ENCODE data around the gene KRT10. TPM values are rescaled to one million over a fixed set of nuclear protein-coding genes. Genes with fewer than 3 reads are reported as not detected.

The KRT10 gene
- 10 to 100 TPM in 3 of 4 donors, 1 to 10 TPM in 1; 5.1 to 14.3 (median 10.6) TPM for total RNA-seq

DNA sequence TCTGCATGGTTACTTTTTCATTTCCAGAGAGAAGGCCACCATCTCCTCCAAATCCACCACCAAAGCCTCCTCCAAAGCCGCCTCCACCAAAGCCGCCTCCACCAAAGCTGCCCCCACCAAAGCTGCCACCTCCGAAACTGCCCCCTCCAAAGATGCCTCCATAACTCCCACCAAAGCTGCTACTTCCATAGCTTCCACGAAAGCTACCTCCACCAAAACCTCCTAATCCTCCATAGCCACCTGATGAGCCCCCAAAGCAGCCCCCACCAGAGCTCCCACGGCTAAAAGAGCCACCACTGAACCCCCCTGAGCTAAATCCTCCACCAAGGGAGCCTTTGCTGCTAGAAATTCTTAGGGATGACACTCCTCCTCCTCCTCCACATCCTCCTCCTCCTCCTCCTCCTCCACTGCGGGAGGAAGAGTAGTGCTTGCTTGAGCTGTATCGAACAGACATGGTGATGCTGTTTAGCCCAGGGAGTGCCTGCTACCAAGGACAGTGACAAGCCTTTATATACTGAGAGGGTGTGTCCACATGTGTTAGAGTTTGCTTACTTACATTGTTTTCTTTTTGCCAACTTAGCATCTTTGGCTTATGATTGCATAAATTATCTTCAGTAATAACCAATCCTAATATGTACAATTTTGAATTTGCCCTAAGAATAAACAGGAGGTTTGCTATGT lies at the start of gene KRT10:
TSS of gene KRT10 (minus strand) at position 483 of the 681 bp plus-strand sequence. CDS start at position 454, 29 bp downstream.
- no peak within 1 kb of the TSS for H3K27ac ChIP-seq
- H3K36me3 ChIP-seq, result peaks cover 0 to 15% of the 10 kb centered on the region in 2 donors
- no peak within 1 kb of the TSS for H3K4me3 ChIP-seq
- H3K4me1 ChIP-seq, result peaks cover 0 to 24% (median 4%) of the 10 kb centered on the region in 3 donors
- 87 to 89% methylated on average over 3 to 7 of the region's 7 CpGs for WGBS, 2 donors (ENCODE audit: low coverage in 1 of 2)
- H3K27me3 ChIP-seq, result no peaks in the 10 kb centered on the region
- no peak for ATAC-seq
- no peaks in the 10 kb centered on the region for H3K9me3 ChIP-seq
- TF ChIP-seq POLR2A (IDR thresholded peaks at IDR 0.05), result no peak
- TF ChIP-seq, protein P1, sequence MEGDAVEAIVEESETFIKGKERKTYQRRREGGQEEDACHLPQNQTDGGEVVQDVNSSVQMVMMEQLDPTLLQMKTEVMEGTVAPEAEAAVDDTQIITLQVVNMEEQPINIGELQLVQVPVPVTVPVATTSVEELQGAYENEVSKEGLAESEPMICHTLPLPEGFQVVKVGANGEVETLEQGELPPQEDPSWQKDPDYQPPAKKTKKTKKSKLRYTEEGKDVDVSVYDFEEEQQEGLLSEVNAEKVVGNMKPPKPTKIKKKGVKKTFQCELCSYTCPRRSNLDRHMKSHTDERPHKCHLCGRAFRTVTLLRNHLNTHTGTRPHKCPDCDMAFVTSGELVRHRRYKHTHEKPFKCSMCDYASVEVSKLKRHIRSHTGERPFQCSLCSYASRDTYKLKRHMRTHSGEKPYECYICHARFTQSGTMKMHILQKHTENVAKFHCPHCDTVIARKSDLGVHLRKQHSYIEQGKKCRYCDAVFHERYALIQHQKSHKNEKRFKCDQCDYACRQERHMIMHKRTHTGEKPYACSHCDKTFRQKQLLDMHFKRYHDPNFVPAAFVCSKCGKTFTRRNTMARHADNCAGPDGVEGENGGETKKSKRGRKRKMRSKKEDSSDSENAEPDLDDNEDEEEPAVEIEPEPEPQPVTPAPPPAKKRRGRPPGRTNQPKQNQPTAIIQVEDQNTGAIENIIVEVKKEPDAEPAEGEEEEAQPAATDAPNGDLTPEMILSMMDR (IDR thresholded peaks at IDR 0.05), result no peak

- no peak for ATAC-seq
- no peak for TF ChIP-seq EP300 (IDR thresholded peaks at IDR 0.05)
- TF ChIP-seq, protein P1 (IDR thresholded peaks at IDR 0.05), result no peak
- TF ChIP-seq POLR2A (IDR thresholded peaks at IDR 0.05), result no peak
- no peak for TF ChIP-seq POLR2AphosphoS5 (IDR thresholded peaks at IDR 0.05)
These were observed 48.9 kb upstream of the KRT10 start for GRCh38 chr17:40871316-40871715.

GRCh38 chr17:40870136-40870535 lies 47.7 kb upstream of the KRT10 start:
- Histone ChIP-seq H3K4me3 (no peak overlapping the region), H3K9me3 (no peaks in the 10 kb centered on the region), H3K4me1 (no peaks in the 10 kb centered on the region), H3K27me3 (peaks cover 11% of the 10 kb centered on the region), H3K36me3 (no peaks in the 10 kb centered on the region), H3K27ac (no peak overlapping the region)
- TF ChIP-seq, protein P1 (IDR thresholded peaks at IDR 0.05), result no peak
- TF ChIP-seq POLR2A (IDR thresholded peaks at IDR 0.05) (no peak), EP300 (IDR thresholded peaks at IDR 0.05) (no peak), POLR2AphosphoS5 (IDR thresholded peaks at IDR 0.05) (no peak)
- no peak for ATAC-seq
- 49 to 67% methylated on average over 1 to 2 of the region's 4 CpGs for WGBS, 2 donors (ENCODE audit: low coverage in 1 of 2)

More at GRCh38 chr17:40871316-40871715, 48.9 kb upstream of the KRT10 start:
- Histone ChIP-seq H3K4me1 (no peaks in the 10 kb centered on the region), H3K27me3 (peaks cover 11% of the 10 kb centered on the region), H3K27ac (no peak overlapping the region), H3K9me3 (no peaks in the 10 kb centered on the region), H3K4me3 (no peak overlapping the region), H3K36me3 (no peaks in the 10 kb centered on the region)
- WGBS, 2 donors (ENCODE audit: low coverage in 1 of 2), result 91 to 94% methylated on average over 5 to 7 of the region's 7 CpGs

GRCh38 chr17:40866838-40867237 lies 44.4 kb upstream of the KRT10 start, which contains the start of gene KRT12:
TSS of gene KRT12 (minus strand) at chr17:40867223. CDS start at chr17:40867186, 37 bp downstream.
- Histone ChIP-seq H3K4me1 (no peaks in the 10 kb centered on the region), H3K27ac (no peak within 1 kb of the TSS), H3K9me3 (no peaks in the 10 kb centered on the region), H3K4me3 (no peak within 1 kb of the TSS), H3K27me3 (peaks cover 27% of the 10 kb centered on the region), H3K36me3 (no peaks in the 10 kb centered on the region)
- 81% methylated on average over 7 of the region's 8 CpGs; no CpG with 5 or more reads in 1 of the 2 donors for WGBS, 2 donors (ENCODE audit: low coverage in 1 of 2)
- no peak for ATAC-seq
- TF ChIP-seq POLR2AphosphoS5 (IDR thresholded peaks at IDR 0.05), result no peak
- TF ChIP-seq EP300 (IDR thresholded peaks at IDR 0.05), result no peak
- TF ChIP-seq, protein P1 (IDR thresholded peaks at IDR 0.05), result no peak
- TF ChIP-seq POLR2A (IDR thresholded peaks at IDR 0.05), result no peak

Data from gastroesophageal sphincter (tissue), 4 donors.